Keratinocyte (primary cell): Measurements from ENCODE around the gene IRGQ.

Experiments
- CTCF ChIP-seq, 3 experiments: IDR thresholded peaks in 1 of 3; conservative IDR thresholded peaks in 1 of 3; optimal IDR thresholded peaks in 1 of 3; 2 replicates in 2 of 3; 3 replicates in 1 of 3; pipeline versions ENCODE3 to v1.5.1; 2011; ENCODE audit warnings: low read length in 3 of 3, mild to moderate bottlenecking in 3 of 3, moderate library complexity in 2 of 3, control low read depth in 1 of 3, inconsistent platforms in 1 of 3; ENCODE audit not compliant: insufficient read depth in 2 of 3; ENCODE audit errors: extremely low read depth in 1 of 3
- EZH2 ChIP-seq: IDR thresholded peaks from one replicate; pipeline ENCODE4 v1.6.1; 2012; ENCODE audit warnings: inconsistent platforms, mild to moderate bottlenecking, low read length, moderate library complexity

GRCh38 chr19:43555185-43555770 is 40.7 kb downstream of the IRGQ start:
- TF ChIP-seq CTCF (optimal IDR thresholded peaks at IDR 0.05 in 1 of 3, IDR thresholded peaks at IDR 0.05 in 1 of 3, conservative IDR thresholded peaks at IDR 0.05 in 1 of 3; ENCODE audit: extremely low read depth in 1 of 3, insufficient read depth in 2 of 3, low read length in 3 of 3) (peak; percentile 87 to 92 (median 91)), EZH2 (no peak)
